Renal pelvis (tissue), 12 donors: ENCODE data around the gene IL32. TPM values are rescaled to one million over a fixed set of nuclear protein-coding genes. Genes with fewer than 3 reads are reported as not detected.

Experiments
- DNase-seq: peaks from one replicate; pipeline ENCODE4 v3.0.0-alpha.2; 2013
- long read RNA-seq, 16 experiments: transcript quantifications; one replicate each; lab custom pipeline, GENCODE V29; 2026
- polyA plus RNA-seq, 3 donors: library from polyadenylated mRNA; unstranded; fragments of 120-200 nt; gene quantifications; one replicate each; pipeline ENCODE4 v1.2.1, GENCODE V29; 2013; ENCODE audit not compliant: insufficient read length in 3 of 3

IL32 gene, protein sequence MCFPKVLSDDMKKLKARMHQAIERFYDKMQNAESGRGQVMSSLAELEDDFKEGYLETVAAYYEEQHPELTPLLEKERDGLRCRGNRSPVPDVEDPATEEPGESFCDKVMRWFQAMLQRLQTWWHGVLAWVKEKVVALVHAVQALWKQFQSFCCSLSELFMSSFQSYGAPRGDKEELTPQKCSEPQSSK
- polyA plus RNA-seq: 10 to 100 TPM; 30.4 to 39.9 (median 34.9) TPM
- long read RNA-seq, donor 1, transcript IL32-202 (7 exons, 1,105 nt): major isoform, 8 of 18 reads
- long read RNA-seq, donor 1, partial matches to known transcripts: 0 of 18 reads
- long read RNA-seq, donor 1, other reads (novel, unspliced or antisense): 0 of 18 reads
- long read RNA-seq, donor 2, transcript IL32-202 (7 exons, 1,105 nt): major isoform, 15 of 23 reads
- long read RNA-seq, donor 2, partial matches to known transcripts: 0 of 23 reads
- long read RNA-seq, donor 2, other reads (novel, unspliced or antisense): 0 of 23 reads
- long read RNA-seq, donor 3, partial matches to known transcripts: 0 of 12 reads
- long read RNA-seq, donor 3, other reads (novel, unspliced or antisense): 0 of 12 reads
- long read RNA-seq, donor 4, transcript IL32-211 (7 exons, 1,272 nt): major isoform, 8 of 32 reads
- long read RNA-seq, donor 4, partial matches to known transcripts: 6 of 32 reads
- long read RNA-seq, donor 4, other reads (novel, unspliced or antisense): 0 of 32 reads
- long read RNA-seq, donor 5, partial matches to known transcripts: 0 of 11 reads
- long read RNA-seq, donor 5, other reads (novel, unspliced or antisense): 0 of 11 reads
- long read RNA-seq, donor 6, transcript IL32-202 (7 exons, 1,105 nt): major isoform, 9 of 19 reads
- long read RNA-seq, donor 6, transcript IL32-212 (6 exons, 1,198 nt): minor isoform, 5 of 19 reads
- long read RNA-seq, donor 6, partial matches to known transcripts: 0 of 19 reads
- long read RNA-seq, donor 6, other reads (novel, unspliced or antisense): 0 of 19 reads
- long read RNA-seq, donor 7, transcript IL32-202 (7 exons, 1,105 nt): major isoform, 13 of 23 reads
- long read RNA-seq, donor 7, partial matches to known transcripts: 0 of 23 reads
- long read RNA-seq, donor 7, other reads (novel, unspliced or antisense): 0 of 23 reads
- long read RNA-seq, donor 8, transcript IL32-202 (7 exons, 1,105 nt): major isoform, 6 of 9 reads
- long read RNA-seq, donor 8, partial matches to known transcripts: 0 of 9 reads
- long read RNA-seq, donor 8, other reads (novel, unspliced or antisense): 0 of 9 reads
- long read RNA-seq, donor 9, partial matches to known transcripts: 0 of 15 reads
- long read RNA-seq, donor 9, other reads (novel, unspliced or antisense): 0 of 15 reads
- long read RNA-seq, donor 10, transcript IL32-202 (7 exons, 1,105 nt): major isoform, 6 of 21 reads
- long read RNA-seq, donor 10, partial matches to known transcripts: 5 of 21 reads
- long read RNA-seq, donor 10, other reads (novel, unspliced or antisense): 0 of 21 reads
- long read RNA-seq, donor 11, transcript IL32-202 (7 exons, 1,105 nt): major isoform, 6 of 11 reads
- long read RNA-seq, donor 11, partial matches to known transcripts: 0 of 11 reads
- long read RNA-seq, donor 11, other reads (novel, unspliced or antisense): 0 of 11 reads
- long read RNA-seq, donor 12, transcript IL32-211 (7 exons, 1,272 nt): minor isoform, 5 of 22 reads
- long read RNA-seq, donor 12, transcript IL32-202 (7 exons, 1,105 nt): major isoform, 8 of 22 reads
- long read RNA-seq, donor 12, partial matches to known transcripts: 0 of 22 reads
- long read RNA-seq, donor 12, other reads (novel, unspliced or antisense): 0 of 22 reads
- long read RNA-seq, donor 13, transcript IL32-202 (7 exons, 1,105 nt): major isoform, 5 of 18 reads
- long read RNA-seq, donor 13, partial matches to known transcripts: 0 of 18 reads
- long read RNA-seq, donor 13, other reads (novel, unspliced or antisense): 0 of 18 reads
- long read RNA-seq, donor 14: 0 reads
- long read RNA-seq, donor 15: 0 reads
- long read RNA-seq, donor 16, transcript IL32-211 (7 exons, 1,272 nt): minor isoform, 5 of 20 reads
- long read RNA-seq, donor 16, transcript IL32-202 (7 exons, 1,105 nt): major isoform, 8 of 20 reads
- long read RNA-seq, donor 16, partial matches to known transcripts: 0 of 20 reads
- long read RNA-seq, donor 16, other reads (novel, unspliced or antisense): 0 of 20 reads

DNA sequence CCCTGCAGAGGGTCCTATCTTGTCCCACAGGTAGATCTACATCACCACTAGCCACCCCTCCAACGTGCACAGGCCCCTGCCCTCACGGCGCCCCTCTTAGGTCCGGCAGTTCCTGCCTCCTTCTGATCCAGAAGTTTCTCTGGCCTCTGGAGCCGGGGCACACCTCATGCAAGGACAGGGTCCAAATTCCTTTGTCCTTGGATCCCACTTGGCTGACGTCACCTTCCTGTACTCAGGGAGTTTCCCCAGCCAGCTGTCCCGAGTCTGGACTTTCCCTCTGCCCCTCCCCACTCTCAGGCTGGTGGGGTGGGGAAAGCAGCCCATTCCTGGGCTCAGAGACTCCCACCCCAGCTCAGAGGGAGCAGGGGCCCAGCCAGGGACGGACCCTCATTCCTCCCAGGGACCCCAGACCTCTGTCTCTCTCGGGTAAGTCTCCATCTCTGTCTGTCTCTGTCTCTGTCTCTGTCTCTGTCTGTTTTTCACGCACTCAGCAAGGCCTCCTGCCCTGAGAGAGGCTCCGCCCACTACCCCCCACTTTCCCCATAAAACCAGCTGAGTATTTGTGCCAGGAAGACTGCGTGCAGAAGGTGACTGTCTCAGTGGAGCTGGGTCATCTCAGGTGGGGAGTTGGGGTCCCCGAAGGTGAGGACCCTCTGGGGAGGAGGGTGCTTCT, at the start of gene IL32:
Gene IL32 (plus strand): TSS at position 572 of the 673 bp plus-strand sequence. CDS start 172 bp downstream, outside the sequence.
- DNase-seq: peak; percentile 44

DNA sequence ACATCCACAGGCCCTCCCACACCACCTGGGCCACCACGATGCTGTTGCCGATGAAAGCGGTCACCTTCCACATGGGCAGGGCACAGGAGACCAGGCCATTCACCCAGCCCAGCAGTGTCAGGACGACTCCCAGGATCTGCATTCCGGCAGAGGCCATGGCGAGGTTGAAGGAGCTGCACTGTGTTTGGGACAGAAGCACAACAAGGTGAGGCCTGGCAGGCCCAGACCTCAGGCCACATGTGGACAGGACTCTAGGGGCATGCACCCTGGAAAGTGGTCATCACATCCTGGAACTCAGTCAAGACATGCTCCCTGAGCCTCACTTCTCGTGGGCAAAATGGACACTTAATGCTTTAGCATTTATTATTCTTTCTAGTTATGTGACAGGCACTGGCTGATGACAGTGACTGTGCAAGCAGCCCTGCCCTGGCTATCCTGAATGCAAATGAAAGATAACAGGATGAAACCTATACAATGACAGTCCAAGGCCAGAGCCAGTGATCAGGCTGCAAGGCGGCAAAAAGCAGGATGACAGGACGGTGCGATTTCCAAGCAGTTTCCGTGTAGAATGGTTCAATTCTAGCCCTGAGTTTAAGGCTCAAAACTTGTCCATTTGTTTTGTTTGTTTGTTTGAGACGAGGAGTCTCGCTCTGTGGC, 49.4 kb upstream of the IL32 start:
- no peak for DNase-seq

DNA sequence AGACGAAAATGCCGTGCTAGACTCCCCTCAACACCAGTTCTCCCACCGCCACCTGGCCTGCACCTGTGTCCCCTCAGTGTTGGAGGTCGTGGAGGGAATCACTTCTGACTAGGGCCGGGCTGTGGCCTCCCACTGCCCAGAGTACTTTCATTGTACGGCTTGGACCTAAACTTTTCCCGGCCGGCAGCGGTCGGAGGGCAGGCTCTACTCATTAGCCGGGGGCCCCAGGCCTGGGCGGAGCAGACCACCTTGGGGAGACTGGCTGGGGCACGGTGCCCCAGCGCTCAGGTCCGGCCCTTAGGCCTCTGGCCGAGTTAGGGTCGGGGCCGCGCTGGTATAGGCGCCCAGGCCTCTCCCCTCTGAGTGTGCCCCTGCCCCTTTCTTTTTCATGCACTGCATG, 48.1 kb upstream of the IL32 start:
- DNase-seq: no peak

DNA sequence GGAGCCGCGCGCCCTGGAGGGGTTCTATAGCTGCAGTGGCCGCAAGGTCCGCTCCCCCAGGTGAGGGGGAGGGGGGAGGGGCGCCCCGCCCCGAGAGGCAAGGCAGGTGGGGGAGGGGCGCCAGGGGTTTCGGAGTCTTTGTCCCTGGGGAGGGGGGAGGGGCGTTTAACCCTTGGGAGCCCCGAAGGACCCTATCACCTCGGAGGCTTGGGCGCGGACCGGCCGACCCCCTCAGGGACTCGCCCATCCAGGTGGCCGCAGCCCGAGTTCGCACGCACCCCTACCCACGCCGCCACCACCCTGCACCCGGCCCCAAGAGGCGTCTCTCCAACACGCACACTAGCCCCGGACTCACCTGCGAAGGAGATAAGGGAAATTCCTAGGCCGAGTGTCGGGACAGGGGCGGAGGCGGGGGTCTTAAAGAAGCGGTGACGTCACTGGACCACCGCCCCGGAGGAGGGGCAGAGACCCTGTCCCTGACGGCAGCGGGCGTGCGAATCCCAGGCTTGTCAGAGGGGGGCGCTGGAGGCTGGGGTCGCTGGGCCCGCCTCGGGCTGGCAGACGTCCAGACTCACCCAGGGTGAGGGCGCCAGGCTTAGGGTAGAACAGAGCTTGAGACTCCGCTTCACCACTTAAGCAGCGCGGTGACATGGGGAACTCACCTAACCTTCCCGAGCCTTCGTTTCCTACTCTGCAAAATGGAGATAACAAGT, 47.5 kb upstream of the IL32 start, which contains the start of gene CLDN6:
Gene CLDN6 (minus strand): TSS at position 390 of the 713 bp plus-strand sequence. CDS start 2,162 bp downstream, outside the sequence.
- DNase-seq: no peak

DNA sequence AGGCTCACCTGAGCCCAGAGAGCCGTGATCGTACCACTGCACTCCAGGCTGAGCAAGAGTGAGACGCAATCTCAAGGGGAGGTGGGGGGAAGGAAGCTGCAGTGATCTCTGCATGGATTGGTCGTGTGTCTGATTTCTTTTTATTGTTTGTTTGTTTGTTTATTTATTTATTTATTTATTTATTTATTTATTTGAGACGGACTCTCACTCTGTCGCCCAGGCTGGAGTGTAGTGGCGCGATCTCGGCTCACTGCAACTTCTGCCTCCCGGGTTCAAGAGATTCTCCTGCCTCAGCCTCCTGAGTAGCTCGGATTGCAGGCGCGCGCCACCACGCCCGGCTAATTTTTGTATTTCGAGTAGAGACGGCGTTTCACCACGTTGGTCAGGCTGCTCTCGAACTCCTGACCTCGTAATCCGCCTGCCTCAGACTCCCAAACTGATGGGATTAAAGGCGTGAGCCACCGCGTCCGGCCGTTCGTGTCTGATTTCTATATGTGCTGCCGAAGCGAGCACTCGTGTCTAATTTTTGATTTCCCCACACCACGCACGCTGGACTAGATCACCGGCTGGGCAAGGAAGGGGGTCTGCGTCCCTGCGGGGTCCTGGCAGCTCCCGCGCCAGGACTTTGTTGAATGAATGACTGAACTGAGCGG, 45.7 kb upstream of the IL32 start:
- no peak for DNase-seq

DNA sequence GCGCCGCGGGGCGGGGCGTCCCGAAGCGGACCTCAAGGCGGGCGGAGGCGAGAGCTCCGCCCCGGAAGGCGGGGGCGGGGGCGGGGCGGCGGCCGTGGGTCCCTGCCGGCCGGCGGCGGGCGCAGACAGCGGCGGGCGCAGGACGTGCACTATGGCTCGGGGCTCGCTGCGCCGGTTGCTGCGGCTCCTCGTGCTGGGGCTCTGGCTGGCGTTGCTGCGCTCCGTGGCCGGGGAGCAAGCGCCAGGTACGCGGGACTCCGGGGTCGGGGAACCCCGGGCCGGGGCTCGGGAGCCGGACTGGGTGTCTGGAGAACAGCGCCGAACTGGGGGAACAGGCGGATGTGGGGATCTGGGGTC, 45.2 kb upstream of the IL32 start, which contains the start of gene TNFRSF12A:
Gene TNFRSF12A (plus strand): TSS at position 122 of the 357 bp plus-strand sequence. CDS start 30 bp downstream, at position 152.
- peak; percentile 81 for DNase-seq

DNA sequence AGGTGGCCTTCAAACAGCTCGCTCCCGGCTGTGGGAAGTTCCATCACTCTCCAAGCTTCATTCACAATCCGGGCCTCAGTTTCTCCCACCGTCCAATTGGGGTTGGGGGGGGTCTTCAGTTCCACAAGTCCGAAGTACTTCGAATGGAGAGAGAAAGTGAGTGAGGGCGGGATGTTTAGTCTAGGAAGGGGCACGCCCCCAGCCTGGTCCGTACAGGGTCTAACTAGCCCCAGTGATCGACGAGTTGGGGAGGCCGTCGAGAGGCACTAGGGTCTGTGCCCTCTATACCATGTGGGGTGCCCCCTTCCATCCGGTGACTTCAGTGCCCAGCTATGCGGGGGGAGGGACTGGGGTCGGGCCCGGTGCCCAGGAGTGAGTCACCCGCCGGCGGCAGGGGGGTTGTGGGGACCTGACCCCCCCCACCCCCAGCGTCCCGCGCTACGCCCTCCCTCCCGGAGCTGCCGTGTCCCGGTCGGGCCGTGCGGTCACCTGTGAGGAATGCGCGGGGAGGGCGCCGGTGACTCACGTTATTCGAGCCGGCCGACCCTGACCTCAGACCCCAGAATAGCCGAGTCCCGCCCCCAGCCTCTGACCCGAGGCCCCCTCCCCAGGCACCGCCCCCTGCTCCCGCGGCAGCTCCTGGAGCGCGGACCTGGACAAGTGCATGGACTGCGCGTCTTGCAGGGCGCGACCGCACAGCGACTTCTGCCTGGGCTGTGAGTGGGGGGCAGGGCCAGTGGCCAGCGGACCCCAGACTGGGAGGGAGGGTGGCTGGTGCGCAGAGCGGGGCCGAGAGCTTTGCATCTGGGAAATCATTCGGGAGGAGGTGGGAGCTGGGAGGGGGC, 44.6 kb upstream of the IL32 start:
- DNase-seq: no peak

DNA sequence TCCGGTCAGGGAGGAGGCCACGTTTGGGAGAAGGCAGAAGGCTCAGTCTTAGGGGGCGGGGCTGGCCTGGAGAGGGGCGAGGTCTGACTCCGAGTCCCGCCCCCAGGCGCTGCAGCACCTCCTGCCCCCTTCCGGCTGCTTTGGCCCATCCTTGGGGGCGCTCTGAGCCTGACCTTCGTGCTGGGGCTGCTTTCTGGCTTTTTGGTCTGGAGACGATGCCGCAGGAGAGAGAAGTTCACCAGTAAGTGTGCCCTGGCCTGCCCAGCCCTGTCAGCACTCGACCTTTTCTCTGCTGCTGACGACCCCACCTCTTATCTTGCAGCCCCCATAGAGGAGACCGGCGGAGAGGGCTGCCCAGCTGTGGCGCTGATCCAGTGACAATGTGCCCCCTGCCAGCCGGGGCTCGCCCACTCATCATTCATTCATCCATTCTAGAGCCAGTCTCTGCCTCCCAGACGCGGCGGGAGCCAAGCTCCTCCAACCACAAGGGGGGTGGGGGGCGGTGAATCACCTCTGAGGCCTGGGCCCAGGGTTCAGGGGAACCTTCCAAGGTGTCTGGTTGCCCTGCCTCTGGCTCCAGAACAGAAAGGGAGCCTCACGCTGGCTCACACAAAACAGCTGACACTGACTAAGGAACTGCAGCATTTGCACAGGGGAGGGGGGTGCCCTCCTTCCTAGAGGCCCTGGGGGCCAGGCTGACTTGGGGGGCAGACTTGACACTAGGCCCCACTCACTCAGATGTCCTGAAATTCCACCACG, 43.8 kb upstream of the IL32 start:
- no peak for DNase-seq

DNA sequence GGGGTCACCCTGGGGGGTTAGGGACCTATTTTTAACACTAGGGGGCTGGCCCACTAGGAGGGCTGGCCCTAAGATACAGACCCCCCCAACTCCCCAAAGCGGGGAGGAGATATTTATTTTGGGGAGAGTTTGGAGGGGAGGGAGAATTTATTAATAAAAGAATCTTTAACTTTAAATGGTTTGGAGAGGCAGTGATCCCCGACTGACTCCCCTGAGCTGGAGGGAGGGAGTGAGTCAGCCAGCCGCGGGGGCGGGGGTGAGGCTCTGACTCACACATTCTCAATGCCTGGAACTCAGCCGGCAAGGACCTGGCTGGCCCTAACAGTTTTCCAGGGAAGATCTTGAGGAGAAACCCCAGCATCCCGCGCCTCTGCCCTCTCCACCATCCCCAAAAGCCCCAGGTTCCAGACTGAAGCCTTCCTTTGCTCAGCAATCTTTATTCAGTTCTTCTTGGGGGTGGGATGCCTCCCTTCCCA, 43.2 kb upstream of the IL32 start:
- peak; percentile 88 for DNase-seq

DNA sequence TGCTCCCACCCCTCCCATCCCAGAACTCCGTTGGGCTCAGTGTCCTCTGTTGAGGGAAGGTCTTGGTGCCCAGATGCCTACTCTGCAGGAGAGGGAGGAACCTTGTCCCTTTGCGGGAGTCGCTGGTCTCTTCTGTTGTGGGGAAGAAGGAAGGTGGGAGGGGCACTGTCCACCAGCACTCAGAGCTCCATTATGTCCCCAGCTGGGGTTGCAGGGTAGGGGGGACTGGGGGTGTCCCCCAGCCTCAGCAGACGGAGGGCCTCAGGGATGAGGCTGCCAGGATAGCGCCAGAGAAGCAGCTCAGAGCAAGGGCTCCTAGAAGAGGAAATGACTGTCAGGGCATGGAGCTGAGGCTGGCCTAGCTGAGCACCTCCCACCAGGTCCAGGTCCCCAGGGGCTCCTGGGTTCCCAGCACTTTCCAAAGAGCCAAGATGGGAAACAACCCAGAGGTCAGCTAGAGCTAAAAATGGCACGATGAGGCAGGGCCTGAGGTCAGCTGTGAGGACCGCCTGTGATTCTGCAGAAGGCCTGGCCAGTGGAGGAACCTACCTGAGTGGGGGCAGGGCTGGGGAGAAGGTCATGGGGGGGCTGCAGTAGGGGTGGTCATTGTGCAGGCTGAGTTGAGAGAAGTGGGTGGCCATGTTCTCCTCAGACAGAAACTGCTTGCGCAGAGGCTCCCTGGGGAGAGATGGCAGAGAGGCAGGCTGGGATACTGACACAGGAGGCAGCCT, 42.6 kb upstream of the IL32 start:
- no peak for DNase-seq

DNA sequence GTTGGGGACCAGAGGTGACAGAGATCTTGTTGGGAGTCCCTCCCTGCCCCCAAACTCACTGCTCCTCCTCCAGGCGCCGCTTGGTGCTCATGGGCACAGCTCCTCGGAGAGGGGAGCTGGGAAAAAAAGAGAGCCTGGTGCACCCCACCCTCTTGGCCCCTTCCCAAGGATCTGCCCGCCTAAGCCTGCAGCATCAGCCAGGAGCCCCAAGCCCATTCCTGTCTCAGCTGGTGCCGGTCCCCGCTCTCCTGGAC, 42.1 kb upstream of the IL32 start:
- DNase-seq: no peak

DNA sequence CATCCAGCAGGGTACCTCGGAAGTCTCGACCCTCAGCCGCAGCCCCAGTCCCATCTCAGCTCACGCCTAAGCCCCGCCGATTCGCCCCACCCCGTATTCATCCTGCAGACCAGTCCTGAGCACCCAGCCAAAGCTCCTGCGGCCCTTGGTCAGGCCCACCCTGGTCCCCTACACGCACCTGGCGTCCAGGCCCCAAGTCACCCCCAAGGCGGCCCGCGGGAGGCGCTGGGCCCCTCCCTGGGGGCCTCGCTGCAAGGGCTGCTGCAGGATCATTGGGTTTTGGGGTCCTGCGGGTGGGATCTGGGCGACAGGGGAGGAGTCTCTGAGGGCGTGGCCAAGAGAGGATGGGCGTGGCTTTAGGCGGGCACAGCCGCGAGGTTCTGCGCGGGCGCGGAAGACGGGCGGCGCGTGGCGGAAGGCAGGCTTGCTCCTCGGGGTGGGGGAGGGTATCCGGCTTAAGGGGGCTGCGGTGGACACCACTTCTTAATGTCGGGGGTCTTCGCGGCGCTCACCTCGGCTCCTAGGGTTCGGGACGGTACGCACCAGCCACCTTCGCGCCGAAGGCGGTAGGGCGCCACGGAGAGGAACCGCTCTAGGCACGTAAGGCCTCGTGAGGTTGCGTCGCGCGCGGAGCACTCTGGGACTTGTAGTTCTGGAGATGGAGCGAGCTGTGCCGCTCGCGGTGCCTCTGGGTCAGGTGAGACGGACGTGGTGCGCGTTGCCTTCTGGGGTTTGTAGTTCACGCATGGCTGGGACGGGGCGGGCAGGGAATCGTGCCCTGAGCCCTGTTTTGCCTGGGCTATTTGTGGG, 41.6 kb upstream of the IL32 start, which contains the start of the genes HCFC1R1 and THOC6:
Gene HCFC1R1 (minus strand): TSS at position 274 of the 810 bp plus-strand sequence. CDS start 1 bp downstream, at position 273.
Gene THOC6 (plus strand): TSS at position 367 of the 810 bp plus-strand sequence. CDS start 292 bp downstream, at position 659.
- peak; percentile 97 for DNase-seq
